ENCODE measurements around the gene CATSPERE. TPM values are rescaled to one million over a fixed set of nuclear protein-coding genes. Genes with fewer than 3 reads are reported as not detected.

Gene CATSPERE
- total and polyA plus RNA-seq, 2 of the 8 experiments (the other 6 are each of a cell fraction or from before 2014, with no cell fraction given), result 0.05 to 0.45 TPM

- TF ChIP-seq SRF (IDR thresholded peaks at IDR 0.05; ENCODE audit: low read depth, low read length), result no peak
These were observed 13.5 kb upstream of the CATSPERE start (continued) for GRCh38 chr1:244447552-244447951.
